ENCODE results near the gene ZNF552. TPM values are rescaled to one million over a fixed set of nuclear protein-coding genes. Genes with fewer than 3 reads are reported as not detected.

ZNF552 gene
- total and polyA plus RNA-seq, 2 donors (not counting 1 experiment from before 2014, with no cell fraction given), result 6.7 to 21.7 TPM

- Histone ChIP-seq H3K4me3 (ENCODE audit: control extremely low read depth in 1 of 5, extremely low read depth in 1 of 5, insufficient read depth in 1 of 5, low read depth in 2 of 5, low read length in 4 of 5) (no peak overlapping the region), H3K36me3 (replicated peaks in 1 of 2; ENCODE audit: control extremely low read depth in 1 of 2, control insufficient read depth in 1 of 2, extremely low read depth in 1 of 2, insufficient read depth in 2 of 2, low read length in 1 of 2) (peaks cover 2 to 71% of the 10 kb centered on the region in 2 experiments), H3K4me1 (ENCODE audit: control insufficient read depth in 2 of 2, insufficient read depth in 2 of 2, low read length in 2 of 2) (no peaks in the 10 kb centered on the region), H2AFZ (ENCODE audit: insufficient read depth, low read depth, low read length, poor library complexity, severe bottlenecking) (no peak overlapping the region), H3K4me2 (replicated peaks; ENCODE audit: low read depth, low read length, poor library complexity, severe bottlenecking) (no peak overlapping the region), H3K9me3 (ENCODE audit: control extremely low read depth in 1 of 3, control insufficient read depth in 2 of 3, insufficient read depth in 1 of 3, low read length in 2 of 3) (peaks cover 0 to 16% (median 10%) of the 10 kb centered on the region in 3 donors), H3K27ac (ENCODE audit: low read length in 2 of 2) (no peak overlapping the region), H4K20me1 (ENCODE audit: control insufficient read depth, insufficient read depth, low read length, poor library complexity, severe bottlenecking) (no peaks in the 10 kb centered on the region), H3K27me3 (replicated peaks in 1 of 4; ENCODE audit: control extremely low read depth in 1 of 4, control insufficient read depth in 3 of 4, insufficient read depth in 4 of 4, low read length in 3 of 4) (no peaks in the 10 kb centered on the region), H3K9ac (ENCODE audit: low read length) (no peak overlapping the region), H3K79me2 (ENCODE audit: control insufficient read depth, insufficient read depth, low read length) (peaks cover 26% of the 10 kb centered on the region)
- H3K4me3 Mint-ChIP-seq, result no peak overlapping the region
- DNase-seq (no peak), ATAC-seq (ENCODE audit: low read depth) (no peak)
- ChIA-PET POLR2A (no interaction called here), CTCF (interaction anchor here (0.6 kb wide), 1 partner anchor 16 kb away, joined by 7 read pairs; no protein-coding TSS in a partner anchor)
- no peak overlapping the region for H3K27ac Mint-ChIP-seq
- intact Hi-C loops (cut with micrococcal nuclease), result no loop called here
- 95% methylated on average over 2 of the region's 2 CpGs for WGBS (ENCODE audit: insufficient coverage)
- H3K4me1 Mint-ChIP-seq, result no peaks in the 10 kb centered on the region
- H3K9me3 Mint-ChIP-seq (ENCODE audit: insufficient read depth), result peaks cover 11% of the 10 kb centered on the region
- no peak for TF ChIP-seq EZH2 (IDR thresholded peaks at IDR 0.05; ENCODE audit: borderline replicate concordance, insufficient read depth, low read depth, low read length, poor library complexity, severe bottlenecking)
- TF ChIP-seq, protein P1, sequence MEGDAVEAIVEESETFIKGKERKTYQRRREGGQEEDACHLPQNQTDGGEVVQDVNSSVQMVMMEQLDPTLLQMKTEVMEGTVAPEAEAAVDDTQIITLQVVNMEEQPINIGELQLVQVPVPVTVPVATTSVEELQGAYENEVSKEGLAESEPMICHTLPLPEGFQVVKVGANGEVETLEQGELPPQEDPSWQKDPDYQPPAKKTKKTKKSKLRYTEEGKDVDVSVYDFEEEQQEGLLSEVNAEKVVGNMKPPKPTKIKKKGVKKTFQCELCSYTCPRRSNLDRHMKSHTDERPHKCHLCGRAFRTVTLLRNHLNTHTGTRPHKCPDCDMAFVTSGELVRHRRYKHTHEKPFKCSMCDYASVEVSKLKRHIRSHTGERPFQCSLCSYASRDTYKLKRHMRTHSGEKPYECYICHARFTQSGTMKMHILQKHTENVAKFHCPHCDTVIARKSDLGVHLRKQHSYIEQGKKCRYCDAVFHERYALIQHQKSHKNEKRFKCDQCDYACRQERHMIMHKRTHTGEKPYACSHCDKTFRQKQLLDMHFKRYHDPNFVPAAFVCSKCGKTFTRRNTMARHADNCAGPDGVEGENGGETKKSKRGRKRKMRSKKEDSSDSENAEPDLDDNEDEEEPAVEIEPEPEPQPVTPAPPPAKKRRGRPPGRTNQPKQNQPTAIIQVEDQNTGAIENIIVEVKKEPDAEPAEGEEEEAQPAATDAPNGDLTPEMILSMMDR (IDR thresholded peaks at IDR 0.05), result no peak
- H3K27me3 Mint-ChIP-seq, result no peaks in the 10 kb centered on the region
Observed at GRCh38 chr19:57759096-57759495, 55.6 kb downstream of the ZNF552 start.

- Histone ChIP-seq H3K27me3 (replicated peaks in 1 of 4; ENCODE audit: control extremely low read depth in 1 of 4, control insufficient read depth in 3 of 4, insufficient read depth in 4 of 4, low read length in 3 of 4) (no peaks in the 10 kb centered on the region), H3K27ac (ENCODE audit: low read length in 2 of 2) (no peak overlapping the region), H3K79me2 (ENCODE audit: control insufficient read depth, insufficient read depth, low read length) (peaks cover 26% of the 10 kb centered on the region), H4K20me1 (ENCODE audit: control insufficient read depth, insufficient read depth, low read length, poor library complexity, severe bottlenecking) (no peaks in the 10 kb centered on the region), H3K9ac (ENCODE audit: low read length) (no peak overlapping the region), H3K4me3 (ENCODE audit: control extremely low read depth in 1 of 5, extremely low read depth in 1 of 5, insufficient read depth in 1 of 5, low read depth in 2 of 5, low read length in 4 of 5) (no peak overlapping the region), H3K4me1 (ENCODE audit: control insufficient read depth in 2 of 2, insufficient read depth in 2 of 2, low read length in 2 of 2) (no peaks in the 10 kb centered on the region), H3K9me3 (ENCODE audit: control extremely low read depth in 1 of 3, control insufficient read depth in 2 of 3, insufficient read depth in 1 of 3, low read length in 2 of 3) (peaks cover 0 to 23% (median 10%) of the 10 kb centered on the region in 3 donors), H2AFZ (ENCODE audit: insufficient read depth, low read depth, low read length, poor library complexity, severe bottlenecking) (no peak overlapping the region), H3K36me3 (replicated peaks in 1 of 2; ENCODE audit: control extremely low read depth in 1 of 2, control insufficient read depth in 1 of 2, extremely low read depth in 1 of 2, insufficient read depth in 2 of 2, low read length in 1 of 2) (peaks cover 5 to 79% of the 10 kb centered on the region in 2 experiments), H3K4me2 (replicated peaks; ENCODE audit: low read depth, low read length, poor library complexity, severe bottlenecking) (no peak overlapping the region)
- Mint-ChIP-seq H3K27me3 (no peaks in the 10 kb centered on the region), H3K4me1 (no peaks in the 10 kb centered on the region), H3K9me3 (ENCODE audit: insufficient read depth) (peaks cover 12% of the 10 kb centered on the region), H3K4me3 (no peak overlapping the region), H3K27ac (no peak overlapping the region)
- CTCF ChIA-PET, result no interaction called here
- DNase-seq, result no peak
- intact Hi-C loops (cut with micrococcal nuclease), result no loop called here
- TF ChIP-seq, protein P1 (IDR thresholded peaks at IDR 0.05), result no peak
- no peak for TF ChIP-seq EZH2 (IDR thresholded peaks at IDR 0.05; ENCODE audit: borderline replicate concordance, insufficient read depth, low read depth, low read length, poor library complexity, severe bottlenecking)
- POLR2A ChIA-PET, result no interaction called here
- WGBS (ENCODE audit: insufficient coverage), result no CpG with 5 or more reads among the region's 2 CpGs
- ATAC-seq (ENCODE audit: low read depth), result no peak
Observed at GRCh38 chr19:57757941-57758340, 56.8 kb downstream of the ZNF552 start.

Other genes with a start within 250 kb of the ZNF552 start
- gene ZNF416, start 236.0 kb downstream of the ZNF552 start, total RNA-seq, result 13.0 and 13.9 TPM in 2 replicates
- 1.4 and 1.6 TPM in 2 replicates for gene ZNF416, start 236.0 kb downstream of the ZNF552 start, polyA plus RNA-seq
- 19.2 and 21.8 TPM in 2 replicates for gene ZIK1, start 230.8 kb downstream of the ZNF552 start, total RNA-seq
- gene ZIK1, start 230.8 kb downstream of the ZNF552 start, polyA plus RNA-seq, result 3.4 and 5.3 TPM in 2 replicates
- 11.2 and 11.6 TPM in 2 replicates for gene ZNF530, start 215.0 kb downstream of the ZNF552 start, total RNA-seq
- 2.2 and 4.3 TPM in 2 replicates for gene ZNF530, start 215.0 kb downstream of the ZNF552 start, polyA plus RNA-seq
- 38.1 and 38.9 TPM in 2 replicates for gene ZNF134, start 200.7 kb downstream of the ZNF552 start, total RNA-seq
- gene ZNF134, start 200.7 kb downstream of the ZNF552 start, polyA plus RNA-seq, result 7.8 and 16.7 TPM in 2 replicates
- 53.5 and 53.6 TPM in 2 replicates for gene ZNF211, start 181.7 kb downstream of the ZNF552 start, total RNA-seq
- 22.0 and 24.4 TPM in 2 replicates for gene ZNF211, start 181.7 kb downstream of the ZNF552 start, polyA plus RNA-seq
- not detected in 2 replicates for gene ZSCAN4, start 146.0 kb downstream of the ZNF552 start, total RNA-seq
- not detected in 2 replicates for gene ZSCAN4, start 146.0 kb downstream of the ZNF552 start, polyA plus RNA-seq
- 24.7 and 28.3 TPM in 2 replicates for gene ZNF551, start 132.9 kb downstream of the ZNF552 start, total RNA-seq
- 4.4 and 5.0 TPM in 2 replicates for gene ZNF551, start 132.9 kb downstream of the ZNF552 start, polyA plus RNA-seq
- 40.4 and 42.8 TPM in 2 replicates for gene ZNF154, start 105.7 kb downstream of the ZNF552 start, total RNA-seq
- 21.9 and 25.4 TPM in 2 replicates for gene ZNF154, start 105.7 kb downstream of the ZNF552 start, polyA plus RNA-seq
- 43.3 and 44.2 TPM in 2 replicates for gene ZNF671, start 87.3 kb downstream of the ZNF552 start, total RNA-seq
- 15.9 and 17.0 TPM in 2 replicates for gene ZNF671, start 87.3 kb downstream of the ZNF552 start, polyA plus RNA-seq
- 47.5 and 51.6 TPM in 2 replicates for gene ZNF776, start 68.1 kb downstream of the ZNF552 start, total RNA-seq
- gene ZNF776, start 68.1 kb downstream of the ZNF552 start, polyA plus RNA-seq, result 15.6 and 22.6 TPM in 2 replicates
- gene ZNF586, start 45.2 kb downstream of the ZNF552 start, total RNA-seq, result 48.0 and 51.3 TPM in 2 replicates
- gene ZNF586, start 45.2 kb downstream of the ZNF552 start, polyA plus RNA-seq, result 18.0 and 28.4 TPM in 2 replicates
- 29.1 and 31.5 TPM in 2 replicates for gene ZNF587B, start 15.4 kb upstream of the ZNF552 start, total RNA-seq
- gene ZNF587B, start 15.4 kb upstream of the ZNF552 start, polyA plus RNA-seq, result 9.9 and 18.1 TPM in 2 replicates
- 72.9 and 77.6 TPM in 2 replicates for gene ZNF587, start 34.9 kb upstream of the ZNF552 start, total RNA-seq
- 16.6 and 17.0 TPM in 2 replicates for gene ZNF587, start 34.9 kb upstream of the ZNF552 start, polyA plus RNA-seq
- gene ZNF814, start 74.1 kb upstream of the ZNF552 start, total RNA-seq, result 83.9 and 95.1 TPM in 2 replicates
- 27.7 and 28.9 TPM in 2 replicates for gene ZNF814, start 74.1 kb upstream of the ZNF552 start, polyA plus RNA-seq
- gene ZNF417, start 101.7 kb upstream of the ZNF552 start, total RNA-seq, result 52.6 and 54.4 TPM in 2 replicates
- gene ZNF417, start 101.7 kb upstream of the ZNF552 start, polyA plus RNA-seq, result 8.9 and 12.3 TPM in 2 replicates
- gene ZNF418, start 120.5 kb upstream of the ZNF552 start, total RNA-seq, result 35.8 and 38.9 TPM in 2 replicates
- gene ZNF418, start 120.5 kb upstream of the ZNF552 start, polyA plus RNA-seq, result 10.3 and 12.2 TPM in 2 replicates
- 18.3 and 19.0 TPM in 2 replicates for gene ZNF256, start 132.8 kb upstream of the ZNF552 start, total RNA-seq
- 10.0 and 16.5 TPM in 2 replicates for gene ZNF256, start 132.8 kb upstream of the ZNF552 start, polyA plus RNA-seq
- gene C19orf18, start 159.6 kb upstream of the ZNF552 start, total RNA-seq, result 1.7 and 2.2 TPM in 2 replicates
- 0.53 TPM in 1 of 2 replicates, not detected in the other for gene C19orf18, start 159.6 kb upstream of the ZNF552 start, polyA plus RNA-seq
- gene ZNF606, start 187.9 kb upstream of the ZNF552 start, total RNA-seq, result 48.1 and 48.4 TPM in 2 replicates
- gene ZNF606, start 187.9 kb upstream of the ZNF552 start, polyA plus RNA-seq, result 11.5 and 12.4 TPM in 2 replicates
- gene ZSCAN1, start 219.1 kb upstream of the ZNF552 start, total RNA-seq, result not detected in 2 replicates
- gene ZSCAN1, start 219.1 kb upstream of the ZNF552 start, polyA plus RNA-seq, result 0.13 TPM in 1 of 2 replicates, not detected in the other
- gene ZNF135, start 244.4 kb upstream of the ZNF552 start, total RNA-seq, result 10.0 and 10.1 TPM in 2 replicates
- gene ZNF135, start 244.4 kb upstream of the ZNF552 start, polyA plus RNA-seq, result 8.9 and 9.2 TPM in 2 replicates